MG63 (cell line): ENCODE results near the gene CNOT11. TPM values are rescaled to one million over a fixed set of nuclear protein-coding genes. Genes with fewer than 3 reads are reported as not detected.
"Not testable (repeated sequence)": the region's sequence is repeated elsewhere in the genome, so short reads cannot be mapped to it uniquely, and the experiment has no call there.

Source experiments
- DNase-seq: peaks from one replicate; pipeline ENCODE4 v3.0.0-alpha.2; 2020
- H3K27me3 ChIP-seq: fragments of 250-450 bp; sonication (Bioruptor Pico); 2 replicates; pipeline ENCODE4 v1.5.1; 2020; ENCODE audit warnings: mild to moderate bottlenecking, moderate library complexity
- H3K36me3 ChIP-seq: fragments of 250-450 bp; sonication (Bioruptor Pico); 2 replicates; pipeline ENCODE4 v1.5.1; 2020; ENCODE audit warnings: mild to moderate bottlenecking, moderate library complexity
- H3K4me3 ChIP-seq: fragments of 250-450 bp; sonication (Bioruptor Pico); 2 replicates; pipeline ENCODE4 v1.5.1; 2020; ENCODE audit warnings: mild to moderate bottlenecking, moderate library complexity
- H3K9me3 ChIP-seq: fragments of 250-450 bp; sonication (Bioruptor Pico); 2 replicates; pipeline ENCODE4 v1.5.1; 2020; ENCODE audit warnings: mild to moderate bottlenecking, moderate library complexity
- total RNA-seq: library from RNA; depleted of rRNA; stranded (reverse); fragments of >200 nt; shearing (Covaris generic); gene quantifications from 2 replicates; pipeline ENCODE4 v1.2.3, GENCODE V29; 2014; ENCODE audit warnings: low replicate concordance; rRNA removed

Gene CNOT11
- total RNA-seq, 1 experiment from 2014 or later: 52.6 TPM

GRCh38 chr2:101310834-101311695 lies 58.4 kb downstream of the CNOT11 start:
- Histone ChIP-seq H3K4me3 (no peak overlapping the region), H3K36me3 (peaks cover 7% of the 10 kb centered on the region), H3K9me3 (no peaks in the 10 kb centered on the region), H3K27me3 (no peaks in the 10 kb centered on the region)
- DNase-seq: no peak

GRCh38 chr2:101311696-101312017 lies 59.0 kb downstream of the CNOT11 start:
- DNase-seq: no peak

GRCh38 chr2:101316568-101316967 lies 63.9 kb downstream of the CNOT11 start:
- not testable (repeated sequence) for H3K36me3 ChIP-seq, DNase-seq, H3K9me3 ChIP-seq, H3K4me3 ChIP-seq, H3K27me3 ChIP-seq

More at GRCh38 chr2:101311696-101312017, 59.0 kb downstream of the CNOT11 start:
- no peaks in the 10 kb centered on the region for H3K27me3 ChIP-seq
- H3K4me3 ChIP-seq: no peak overlapping the region
- H3K36me3 ChIP-seq: peaks cover under 1% of the 10 kb centered on the region; the same call in 1 of the 2 replicates
- H3K9me3 ChIP-seq: no peaks in the 10 kb centered on the region

Other genes starting within 250 kb of the CNOT11 start
- 9.5 and 15.5 TPM in 2 replicates for gene TBC1D8, start 101.5 kb upstream of the CNOT11 start, total RNA-seq
- 33.8 and 34.5 TPM in 2 replicates for gene RNF149, start 55.8 kb downstream of the CNOT11 start, total RNA-seq
- gene CREG2, start 134.6 kb downstream of the CNOT11 start, total RNA-seq: not detected in 2 replicates
- gene RFX8, start 222.2 kb downstream of the CNOT11 start, total RNA-seq: not detected in 2 replicates